OCI-LY1 (cell line): ENCODE results near the gene ZNF474.

Experiments
- H2AFZ ChIP-seq: fragments of 200-600 bp; sonication (generic), shearing (Covaris generic); 2 replicates; pipeline ENCODE4 v1.6.0; 2014; ENCODE audit warnings: antibody characterized with exemption, mild to moderate bottlenecking, low read length
- H3F3A ChIP-seq: fragments of 200-600 bp; sonication (generic), shearing (Covaris generic); 2 replicates; pipeline ENCODE4 v1.6.0; 2014; ENCODE audit warnings: mild to moderate bottlenecking, antibody characterized with exemption, low read length, moderate library complexity; ENCODE audit not compliant: insufficient read depth
- H3K27ac ChIP-seq: fragments of 200-600 bp; sonication (generic); 2 replicates; pipeline ENCODE4 v1.5.1; 2014; ENCODE audit warnings: low read length, mixed run types, mild to moderate bottlenecking, low read depth; ENCODE audit not compliant: poor library complexity, severe bottlenecking
- H3K27me3 ChIP-seq: fragments of 200-600 bp; sonication (generic); 2 replicates; pipeline ENCODE4 v1.6.0; 2014; ENCODE audit warnings: antibody characterized with exemption, mild to moderate bottlenecking, low read length, moderate library complexity; ENCODE audit not compliant: insufficient read depth
- H3K36me3 ChIP-seq: fragments of 200-600 bp; sonication (generic); 2 replicates; pipeline ENCODE4 v1.6.1; 2014; ENCODE audit warnings: mild to moderate bottlenecking, antibody characterized with exemption, low read length, moderate library complexity, mixed read lengths; ENCODE audit not compliant: insufficient read depth
- H3K4me1 ChIP-seq: fragments of 200-600 bp; sonication (generic); 2 replicates; pipeline ENCODE4 v1.5.1; 2014; ENCODE audit warnings: mild to moderate bottlenecking, low read length, moderate library complexity; ENCODE audit not compliant: insufficient read depth, severe bottlenecking
- H3K4me2 ChIP-seq: fragments of 200-600 bp; sonication (generic), shearing (Covaris generic); 2 replicates; pipeline ENCODE4 v1.6.1; 2014; ENCODE audit warnings: low read length
- H3K4me3 ChIP-seq: fragments of 200-600 bp; sonication (generic); 2 replicates; pipeline ENCODE4 v1.5.1; 2014; ENCODE audit warnings: low read length, low read depth, mild to moderate bottlenecking, mixed read lengths; ENCODE audit not compliant: poor library complexity, severe bottlenecking
- H3K79me2 ChIP-seq: fragments of 200-600 bp; shearing (Covaris generic); 2 replicates; pipeline ENCODE4 v1.6.1; 2016; ENCODE audit warnings: mixed run types, low read length, mixed read lengths; ENCODE audit not compliant: insufficient read depth
- H3K9ac ChIP-seq: fragments of 200-600 bp; sonication (generic), shearing (Covaris generic); 2 replicates; pipeline ENCODE4 v1.6.1; 2014; ENCODE audit warnings: mild to moderate bottlenecking, low read length, mixed read lengths
- H3K9me2 ChIP-seq: fragments of 200-600 bp; sonication (generic), shearing (Covaris generic); 2 replicates; pipeline ENCODE4 v1.6.1; 2014; ENCODE audit warnings: low read depth, mild to moderate bottlenecking, low read length, mixed read lengths
- H3K9me3 ChIP-seq: fragments of 200-600 bp; shearing (Covaris generic); 2 replicates; pipeline ENCODE4 v1.6.1; 2014; ENCODE audit warnings: low read length, mixed read lengths
- H4K20me1 ChIP-seq: fragments of 200-600 bp; sonication (generic), shearing (Covaris generic); 2 replicates; pipeline ENCODE4 v1.6.0; 2016; ENCODE audit warnings: mild to moderate bottlenecking, low read length; ENCODE audit not compliant: insufficient read depth
- EZH2 ChIP-seq: fragments of 200-600 bp; sonication (generic), shearing (Covaris generic); IDR thresholded peaks from 2 replicates; pipeline ENCODE4 v1.8.0; 2017; ENCODE audit warnings: borderline replicate concordance, mixed run types, mild to moderate bottlenecking, antibody characterized with exemption, low read length, moderate library complexity, mixed read lengths
- TF ChIP-seq, protein P1 (sequence below): fragments of 200-600 bp; sonication (generic), shearing (Covaris generic); IDR thresholded peaks from 2 replicates; pipeline ENCODE4 v1.5.1; 2017; ENCODE audit warnings: mild to moderate bottlenecking, antibody characterized with exemption, low read length, moderate library complexity, mixed read lengths

The ZNF474 gene

DNA sequence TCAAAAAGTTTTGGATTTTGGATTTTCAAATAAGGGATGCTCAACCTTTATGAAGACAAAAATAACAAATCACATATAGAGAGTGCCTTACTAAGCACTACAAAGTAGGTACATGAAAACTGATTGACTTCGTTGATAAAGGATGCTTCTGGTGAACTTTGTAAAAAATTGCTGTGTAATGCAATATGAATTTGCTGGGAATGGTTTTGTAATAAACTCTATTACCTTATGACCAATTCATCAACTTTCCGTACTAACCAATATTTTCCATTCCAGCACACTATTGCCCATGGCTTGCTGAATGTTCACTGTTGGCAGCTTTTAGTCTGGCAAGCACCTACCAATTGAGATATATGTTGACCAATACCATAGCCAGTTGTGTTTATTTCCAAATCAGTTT lies 23.4 kb upstream of the ZNF474 start:
- no peaks in the 10 kb centered on the region for H3K4me1 ChIP-seq
- no peak overlapping the region for H3K9ac ChIP-seq
- TF ChIP-seq EZH2, result no peak
- TF ChIP-seq, protein P1, sequence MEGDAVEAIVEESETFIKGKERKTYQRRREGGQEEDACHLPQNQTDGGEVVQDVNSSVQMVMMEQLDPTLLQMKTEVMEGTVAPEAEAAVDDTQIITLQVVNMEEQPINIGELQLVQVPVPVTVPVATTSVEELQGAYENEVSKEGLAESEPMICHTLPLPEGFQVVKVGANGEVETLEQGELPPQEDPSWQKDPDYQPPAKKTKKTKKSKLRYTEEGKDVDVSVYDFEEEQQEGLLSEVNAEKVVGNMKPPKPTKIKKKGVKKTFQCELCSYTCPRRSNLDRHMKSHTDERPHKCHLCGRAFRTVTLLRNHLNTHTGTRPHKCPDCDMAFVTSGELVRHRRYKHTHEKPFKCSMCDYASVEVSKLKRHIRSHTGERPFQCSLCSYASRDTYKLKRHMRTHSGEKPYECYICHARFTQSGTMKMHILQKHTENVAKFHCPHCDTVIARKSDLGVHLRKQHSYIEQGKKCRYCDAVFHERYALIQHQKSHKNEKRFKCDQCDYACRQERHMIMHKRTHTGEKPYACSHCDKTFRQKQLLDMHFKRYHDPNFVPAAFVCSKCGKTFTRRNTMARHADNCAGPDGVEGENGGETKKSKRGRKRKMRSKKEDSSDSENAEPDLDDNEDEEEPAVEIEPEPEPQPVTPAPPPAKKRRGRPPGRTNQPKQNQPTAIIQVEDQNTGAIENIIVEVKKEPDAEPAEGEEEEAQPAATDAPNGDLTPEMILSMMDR, result no peak
- no peaks in the 10 kb centered on the region for H3F3A ChIP-seq
- H3K9me2 ChIP-seq, result no peaks in the 10 kb centered on the region
- no peaks in the 10 kb centered on the region for H3K36me3 ChIP-seq
- no peak overlapping the region for H3K27ac ChIP-seq
- no peaks in the 10 kb centered on the region for H3K9me3 ChIP-seq
- no peaks in the 10 kb centered on the region for H4K20me1 ChIP-seq
- no peaks in the 10 kb centered on the region for H3K79me2 ChIP-seq
- H3K4me2 ChIP-seq, result no peak overlapping the region
- no peak overlapping the region for H3K4me3 ChIP-seq
- no peaks in the 10 kb centered on the region for H3K27me3 ChIP-seq
- no peak overlapping the region for H2AFZ ChIP-seq

DNA sequence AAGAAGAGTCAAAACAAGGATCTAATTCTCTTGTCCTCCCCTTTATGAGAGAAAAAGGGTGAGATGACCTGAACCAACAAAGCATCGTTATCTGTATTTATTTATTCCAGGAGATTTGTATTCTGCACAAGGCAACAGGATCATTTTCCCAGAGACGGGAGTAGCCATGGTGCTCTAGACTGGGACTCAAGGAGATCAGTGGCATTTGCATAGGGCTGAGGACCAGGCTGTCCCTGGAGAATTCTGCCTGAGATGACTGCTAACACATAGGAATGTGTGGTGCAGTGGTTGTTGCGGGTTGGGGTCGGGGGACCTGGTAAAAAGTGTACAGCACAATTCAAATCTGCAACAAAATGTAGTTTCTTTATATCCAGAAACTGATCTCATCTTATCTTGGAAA lies 22.3 kb upstream of the ZNF474 start:
- H3K27ac ChIP-seq, result no peak overlapping the region
- no peak overlapping the region for H3K4me3 ChIP-seq
- H3K9me3 ChIP-seq, result no peaks in the 10 kb centered on the region
- no peaks in the 10 kb centered on the region for H3K9me2 ChIP-seq
- no peaks in the 10 kb centered on the region for H3K36me3 ChIP-seq
- H3K79me2 ChIP-seq, result no peaks in the 10 kb centered on the region
- H3K9ac ChIP-seq, result no peak overlapping the region
- no peaks in the 10 kb centered on the region for H3K27me3 ChIP-seq
- no peaks in the 10 kb centered on the region for H4K20me1 ChIP-seq
- no peaks in the 10 kb centered on the region for H3F3A ChIP-seq
- no peak overlapping the region for H2AFZ ChIP-seq
- H3K4me1 ChIP-seq, result no peaks in the 10 kb centered on the region
- no peak for TF ChIP-seq EZH2
- TF ChIP-seq, protein P1, result no peak
- H3K4me2 ChIP-seq, result no peak overlapping the region

DNA sequence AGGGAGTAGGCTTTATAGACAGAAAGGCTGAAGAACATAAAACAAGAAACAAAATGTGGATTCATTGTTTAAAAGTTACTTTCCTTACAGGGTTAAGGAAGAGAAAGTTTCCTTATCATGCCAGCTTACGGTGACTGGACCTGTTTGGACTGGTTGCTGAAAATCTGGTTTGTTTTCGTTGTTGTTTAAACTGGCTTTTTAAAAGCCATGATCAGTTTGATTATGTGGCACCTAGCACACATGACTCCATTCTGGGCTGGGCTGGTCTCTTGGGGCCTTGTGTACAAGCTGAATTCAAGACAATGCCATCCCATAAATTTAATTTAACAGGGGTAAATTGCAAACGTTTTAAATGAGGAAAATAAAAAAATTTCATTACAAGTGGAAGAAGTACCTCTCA lies 18.4 kb upstream of the ZNF474 start:
- Histone ChIP-seq H3K9me2 (no peaks in the 10 kb centered on the region), H3K36me3 (no peaks in the 10 kb centered on the region), H3K4me1 (no peaks in the 10 kb centered on the region), H3K79me2 (no peaks in the 10 kb centered on the region), H3K27ac (no peak overlapping the region), H3K27me3 (no peaks in the 10 kb centered on the region), H3K9ac (no peak overlapping the region), H4K20me1 (no peaks in the 10 kb centered on the region), H3K4me2 (no peak overlapping the region), H3K4me3 (no peak overlapping the region), H2AFZ (no peak overlapping the region), H3F3A (no peaks in the 10 kb centered on the region), H3K9me3 (no peaks in the 10 kb centered on the region)
- TF ChIP-seq EZH2, result no peak
- TF ChIP-seq, protein P1, result no peak
